ENCODE measurements around the gene SPIRE1.
A peak's percentile ranks its signal among the peaks of the same experiment; 100 is the strongest.

SPIRE1 gene

DNA sequence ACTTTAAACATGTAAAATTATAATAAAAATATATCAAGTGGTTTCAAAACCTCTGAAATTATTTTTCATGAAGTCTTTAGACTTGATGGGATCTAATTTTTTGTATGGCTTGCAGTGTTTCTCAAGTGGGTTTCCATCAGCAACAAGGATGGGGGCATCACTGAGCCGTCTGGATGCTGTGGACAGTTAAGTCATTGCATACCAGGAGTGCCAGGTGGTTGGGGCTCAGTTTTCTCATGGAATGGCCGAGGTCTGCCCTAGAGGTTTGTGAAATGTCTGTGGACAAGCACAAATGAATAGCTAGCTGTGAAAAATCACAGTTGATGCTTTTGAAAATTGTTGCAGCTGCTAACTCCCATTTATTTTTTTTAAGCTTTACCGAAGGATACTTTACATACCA is 248.4 kb downstream of the SPIRE1 start:
- DNase-seq = no peak

GRCh38 chr18:12408247-12408869 is 249.5 kb downstream of the SPIRE1 start:
- no peak for DNase-seq

DNA sequence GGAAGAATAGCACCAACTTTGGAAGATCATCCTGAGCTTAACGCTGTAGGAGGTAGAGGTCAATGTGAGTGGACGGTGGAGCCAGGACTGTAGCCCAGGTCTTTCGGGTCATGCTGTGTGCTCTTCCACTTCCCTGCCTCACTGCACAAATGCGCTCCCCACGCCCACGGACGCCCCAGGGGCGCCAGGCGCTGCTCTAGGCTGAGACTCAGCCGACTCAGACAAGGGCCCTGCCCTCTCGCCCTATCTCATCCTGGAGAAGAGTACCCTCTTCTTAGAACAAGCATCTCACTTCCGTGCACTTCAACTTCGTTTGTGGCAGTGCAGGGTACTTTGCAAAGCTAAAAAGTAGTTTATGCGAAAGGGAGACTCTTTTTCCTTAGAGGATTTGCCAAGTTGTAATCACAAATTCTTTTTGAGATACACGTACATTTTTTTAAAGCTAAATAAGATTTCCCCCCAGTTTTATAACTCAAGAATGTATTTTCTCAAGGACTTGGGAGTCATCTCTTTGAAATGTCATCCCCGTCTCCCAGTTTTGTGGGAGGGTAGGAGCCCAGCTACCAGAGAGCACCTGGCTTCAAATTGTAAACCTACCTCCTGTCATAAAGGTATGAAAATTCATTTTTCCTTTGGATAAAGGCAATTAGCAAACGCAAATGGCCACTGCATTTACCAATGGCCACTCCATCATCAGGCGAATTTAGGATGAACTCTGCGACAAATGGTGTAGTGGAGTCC is 251.4 kb downstream of the SPIRE1 start:
- DNase-seq = peak; percentile 64

GRCh38 chr18:12405066-12405465 is 252.8 kb downstream of the SPIRE1 start:
- DNase-seq = no peak

DNA sequence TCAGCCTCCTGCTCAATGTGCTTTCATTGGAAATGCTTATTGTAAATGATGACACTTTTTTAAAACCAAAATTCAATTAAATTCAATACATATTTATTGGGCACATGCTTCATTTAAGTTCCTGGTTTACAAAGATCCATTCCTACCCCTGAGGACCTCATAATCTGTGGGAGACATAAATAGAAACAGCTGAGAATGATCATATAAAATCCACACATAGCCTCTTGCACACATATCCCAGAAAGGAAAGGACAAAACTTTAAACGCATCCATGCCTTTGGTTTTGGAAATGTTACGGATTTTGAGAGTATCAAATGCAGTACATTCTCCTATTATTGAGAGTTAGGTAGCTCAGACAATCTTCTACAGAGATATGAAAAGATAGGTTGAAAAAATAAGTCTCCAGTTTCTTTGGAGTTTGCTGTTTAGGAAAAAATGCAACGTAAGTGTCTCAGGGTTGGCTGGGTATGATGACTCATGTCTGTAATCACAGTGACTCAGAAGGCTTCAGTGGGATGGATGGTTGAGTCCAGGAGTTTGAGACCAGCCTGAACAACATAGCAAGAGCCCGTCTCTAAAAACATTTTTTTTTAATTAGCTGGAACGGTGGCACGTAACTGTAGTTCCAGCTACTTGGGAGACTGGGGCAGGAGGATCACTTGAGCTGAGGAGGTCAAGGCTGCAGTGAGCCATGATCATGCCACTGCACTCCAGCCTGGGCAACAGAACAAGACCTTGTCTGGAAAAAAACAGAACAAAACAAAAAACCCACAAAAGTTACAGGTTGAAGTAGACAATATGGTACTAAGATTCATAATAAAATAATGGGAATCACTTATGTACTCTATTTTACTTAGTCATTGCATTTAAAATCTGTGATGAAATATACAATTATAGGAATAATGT is 254.1 kb downstream of the SPIRE1 start:
- DNase-seq = no peak

DNA sequence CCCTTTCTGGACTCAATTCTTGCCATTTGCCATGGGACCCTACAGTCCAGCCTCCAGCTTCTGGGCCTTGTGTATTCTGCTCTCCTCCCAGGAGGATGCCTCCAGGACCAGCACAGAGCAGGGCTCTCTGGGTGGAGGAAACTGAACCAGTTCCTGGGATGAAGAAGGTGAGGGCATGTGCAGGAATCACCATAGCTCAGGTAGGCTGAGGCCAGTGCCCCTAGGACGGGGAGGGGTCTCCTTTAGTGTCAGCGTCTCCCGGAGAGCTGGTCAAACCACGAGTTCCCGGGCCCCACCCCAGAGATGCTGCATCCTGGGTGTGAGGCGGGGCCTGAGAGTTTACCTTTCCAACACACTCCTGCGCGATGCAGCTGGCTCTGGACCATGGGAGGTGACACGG is 256.0 kb downstream of the SPIRE1 start:
- no peak for DNase-seq

- no peak for DNase-seq
These were observed 258.7 kb downstream of the SPIRE1 start for GRCh38 chr18:12399231-12399630.

GRCh38 chr18:12398625-12399024 is 259.3 kb downstream of the SPIRE1 start:
- DNase-seq = no peak

- no peak for DNase-seq
These were observed 260.1 kb downstream of the SPIRE1 start for GRCh38 chr18:12397793-12398192.

GRCh38 chr18:12397254-12397653 is 260.7 kb downstream of the SPIRE1 start:
- no peak for DNase-seq
